Measurements from ENCODE around the gene SNCB.

Gene SNCB

DNA sequence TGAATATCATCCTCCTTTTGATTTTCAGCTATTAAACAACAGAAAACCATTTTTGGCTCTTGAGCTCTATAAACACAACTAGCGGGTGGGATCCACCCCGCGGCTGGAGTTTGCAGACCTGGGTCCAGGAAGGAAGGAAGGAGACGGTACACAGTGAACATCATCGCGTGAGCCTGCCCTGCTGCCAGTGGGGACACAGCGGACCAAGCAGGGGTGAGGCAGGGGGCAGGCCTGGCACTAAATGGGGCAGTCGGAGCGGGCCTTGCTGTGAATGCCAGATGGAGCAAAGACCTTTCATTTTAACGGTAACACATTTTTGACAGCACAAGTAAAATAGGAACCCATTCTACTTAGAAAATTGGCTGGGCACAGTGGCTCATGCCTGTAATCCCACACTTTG is 31.3 kb upstream of the SNCB start:
- no peak for DNase-seq

DNA sequence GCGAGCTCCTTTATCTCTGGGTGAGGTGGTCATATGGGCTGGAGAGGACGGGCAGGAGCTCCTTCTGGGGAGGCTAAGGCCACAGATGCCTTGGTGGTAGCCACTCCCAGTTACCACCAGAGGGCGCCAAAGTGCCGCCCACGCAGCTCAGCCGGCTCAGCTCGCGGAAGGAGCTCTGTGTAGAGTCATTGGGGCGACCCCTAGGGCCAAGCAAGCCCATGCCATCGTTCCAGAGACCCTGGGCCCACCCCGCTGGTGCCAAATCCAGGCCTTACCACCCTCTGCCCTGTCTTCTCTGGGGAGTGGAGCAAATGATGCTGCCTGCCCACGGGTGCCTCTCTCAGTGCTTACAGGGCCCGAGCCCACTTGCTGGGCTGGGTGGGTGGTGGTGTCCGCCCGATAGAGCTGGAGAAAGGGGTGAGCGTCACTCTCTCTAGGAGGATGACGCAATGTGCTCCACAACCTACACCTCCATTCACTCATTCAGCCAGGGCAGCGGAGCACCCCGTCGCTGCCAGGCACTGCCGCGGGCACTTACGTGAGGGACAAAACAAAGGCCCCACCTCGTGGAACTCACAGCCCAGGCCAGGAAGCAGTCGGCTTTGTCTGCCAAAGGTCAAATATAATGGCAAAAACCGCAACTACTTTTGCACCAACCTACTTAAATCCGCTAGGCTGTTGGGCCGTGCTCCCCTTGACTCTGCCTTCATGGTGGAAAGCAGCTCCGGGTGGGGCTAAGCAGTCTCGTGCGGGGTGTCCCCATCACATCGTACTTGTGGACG is 30.7 kb upstream of the SNCB start:
- DNase-seq = peak in 49 of 56 donors; percentile 7 to 79 (median 47)

DNA sequence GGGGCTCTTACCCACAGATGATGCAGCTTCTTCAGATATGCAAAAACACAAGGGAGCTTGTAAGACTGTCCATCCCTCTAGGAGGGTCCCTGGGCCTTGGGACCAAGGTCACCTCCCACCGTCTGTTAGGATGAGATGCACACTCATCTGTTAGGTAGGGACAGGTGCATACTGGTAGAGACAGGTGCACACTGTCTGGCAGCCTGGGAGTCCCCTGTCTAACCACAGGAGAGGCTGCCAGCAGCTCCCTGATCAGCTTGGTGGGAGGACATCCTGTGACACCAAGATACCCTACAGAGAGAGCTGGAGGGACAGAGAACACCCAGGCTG is 30.2 kb upstream of the SNCB start:
- no peak for DNase-seq

DNA sequence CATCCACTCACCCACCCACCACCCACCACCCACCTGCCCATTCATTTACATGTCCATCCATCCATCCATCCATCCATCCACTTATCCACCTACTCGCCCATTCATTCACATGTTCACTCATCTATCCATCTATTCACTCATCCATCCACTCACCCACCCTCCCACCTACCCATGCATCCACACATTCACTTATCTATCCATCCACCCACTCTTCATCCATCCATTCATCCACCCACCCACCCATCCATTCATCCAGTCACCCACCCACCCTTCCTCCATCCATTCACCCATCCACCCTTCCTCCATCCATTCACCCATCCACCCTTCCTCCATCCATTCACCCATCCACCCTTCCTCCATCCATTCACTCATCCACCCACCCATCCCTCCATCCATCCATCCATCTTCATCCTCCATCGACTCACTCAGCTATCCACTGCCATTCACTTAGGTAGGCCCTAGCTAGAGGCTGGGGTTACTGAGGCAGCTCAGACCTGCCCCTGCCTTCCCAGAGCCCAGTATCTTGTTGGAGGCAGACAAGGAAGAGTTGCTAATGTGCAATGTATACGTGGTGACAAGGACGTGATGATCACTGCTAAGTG is 29.6 kb upstream of the SNCB start:
- DNase-seq = no peak

DNA sequence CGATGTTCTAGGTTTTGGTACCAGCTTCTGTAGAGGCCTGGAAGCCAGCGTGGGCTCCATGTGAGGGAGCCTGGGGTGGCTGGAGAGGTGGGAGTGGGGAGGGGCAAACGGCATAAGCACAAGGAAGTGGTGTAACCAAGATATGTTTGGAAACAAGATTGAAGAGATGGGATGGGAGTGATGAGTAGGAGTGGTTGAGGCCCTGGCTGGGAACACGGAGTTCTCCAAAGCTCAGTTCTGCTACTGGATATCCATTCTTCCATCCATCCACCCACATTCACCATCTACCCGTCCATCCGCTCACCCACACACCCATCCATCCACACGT is 29.1 kb upstream of the SNCB start:
- no peak for DNase-seq

DNA sequence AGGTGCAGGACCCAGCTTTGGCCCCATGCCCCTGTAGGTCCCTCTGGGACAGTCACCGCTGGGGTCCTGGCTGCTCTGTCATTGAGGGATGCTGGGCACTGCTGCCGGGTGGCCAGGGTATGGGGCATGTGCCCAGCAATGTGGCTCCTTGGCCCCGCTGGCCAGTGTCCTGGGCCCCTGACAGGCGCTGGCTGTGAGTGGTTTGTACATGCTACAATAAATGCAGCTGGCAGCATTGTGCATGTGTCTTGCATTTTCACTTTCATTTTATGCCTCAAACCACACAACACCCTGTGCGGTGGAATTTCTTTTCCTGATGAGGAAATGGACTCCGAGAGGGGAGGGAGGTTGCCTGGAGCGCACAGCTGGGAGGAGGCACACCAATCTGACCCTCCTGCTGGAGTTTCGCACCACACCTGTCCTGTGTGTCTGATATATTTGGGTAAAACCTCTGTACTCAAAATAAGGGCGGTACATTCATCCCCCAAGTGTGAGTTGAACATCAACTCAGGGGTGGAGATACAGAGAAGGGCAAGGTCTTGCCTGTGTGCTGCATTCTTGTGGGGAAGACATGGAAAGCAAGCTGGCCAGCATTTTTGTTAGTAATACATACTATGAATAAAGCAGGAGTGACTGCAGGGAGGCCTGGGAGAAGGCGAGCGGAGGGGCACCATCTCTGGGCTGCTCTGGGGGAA is 28.6 kb upstream of the SNCB start:
- no peak for DNase-seq

DNA sequence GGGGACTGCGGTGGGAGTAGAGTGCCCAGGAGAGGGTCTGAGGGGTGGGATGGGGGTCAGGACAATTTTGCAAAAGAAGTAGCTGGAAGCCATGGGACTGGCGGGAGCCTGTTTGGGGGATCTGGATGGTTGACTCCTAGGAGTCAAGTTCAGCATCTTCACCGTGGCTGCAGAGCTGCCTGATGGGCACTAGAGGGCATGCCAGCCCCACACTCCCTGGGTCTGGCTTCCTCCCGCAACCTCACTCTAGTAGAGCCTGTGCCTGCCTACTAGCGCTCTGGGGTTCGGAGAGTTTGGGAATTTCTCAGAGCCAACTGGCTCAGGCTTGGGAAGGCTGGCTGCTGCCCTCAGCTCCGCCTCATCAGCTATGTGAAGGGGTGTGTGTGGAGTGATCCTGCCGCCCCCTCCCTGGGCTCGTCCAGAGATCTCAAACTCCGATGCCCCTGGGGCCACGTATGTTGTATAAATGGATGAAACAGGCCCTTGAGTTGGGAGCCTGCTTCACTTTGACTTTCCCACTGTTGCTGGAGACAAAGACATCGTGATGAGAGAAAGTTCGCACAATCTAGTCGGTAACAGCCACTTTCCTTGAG is 27.8 kb upstream of the SNCB start:
- peak in 50 of 56 donors; percentile 11 to 83 (median 40) for DNase-seq

DNA sequence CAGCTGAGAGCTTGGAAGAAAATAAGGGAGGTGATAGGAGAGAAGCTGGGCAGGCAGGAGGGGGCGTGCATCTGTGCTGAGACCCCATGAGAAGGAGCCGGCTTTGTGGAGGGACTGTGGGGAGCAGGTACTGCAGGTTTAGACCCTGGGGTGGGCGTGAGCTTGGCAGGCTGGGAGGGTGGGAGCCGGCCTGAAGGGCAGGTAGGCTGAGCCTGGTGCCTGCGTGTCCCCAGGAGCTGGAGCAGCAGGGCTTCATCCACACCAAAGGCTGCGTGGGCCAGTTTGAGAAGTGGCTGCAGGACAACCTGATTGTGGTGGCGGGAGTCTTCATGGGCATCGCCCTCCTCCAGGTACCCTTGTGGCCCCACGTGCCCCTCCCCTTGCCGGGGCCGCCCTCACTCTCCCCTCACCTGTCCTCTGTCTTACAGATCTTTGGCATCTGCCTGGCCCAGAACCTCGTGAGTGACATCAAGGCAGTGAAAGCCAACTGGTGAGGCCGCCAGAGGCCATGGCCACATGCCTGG is 26.2 kb upstream of the SNCB start:
- DNase-seq = no peak

DNA sequence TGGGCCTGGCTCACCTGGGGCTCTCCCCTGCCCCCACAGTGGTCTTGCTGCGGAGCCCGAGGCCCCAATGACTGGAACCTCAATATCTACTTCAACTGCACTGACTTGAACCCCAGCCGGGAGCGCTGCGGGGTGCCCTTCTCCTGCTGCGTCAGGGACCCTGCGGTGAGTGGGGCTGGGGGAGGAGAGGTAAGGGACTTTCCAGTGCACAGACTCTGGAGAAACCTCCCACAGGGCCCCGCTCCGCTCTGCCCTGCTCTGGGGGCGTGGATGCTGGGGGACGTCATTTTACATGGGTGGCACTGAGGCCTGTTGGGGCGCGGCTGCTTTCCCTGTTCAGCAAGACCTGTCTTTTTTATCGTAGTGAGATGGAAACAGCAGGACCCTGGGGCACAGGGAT is 24.5 kb upstream of the SNCB start:
- no peak for DNase-seq

DNA sequence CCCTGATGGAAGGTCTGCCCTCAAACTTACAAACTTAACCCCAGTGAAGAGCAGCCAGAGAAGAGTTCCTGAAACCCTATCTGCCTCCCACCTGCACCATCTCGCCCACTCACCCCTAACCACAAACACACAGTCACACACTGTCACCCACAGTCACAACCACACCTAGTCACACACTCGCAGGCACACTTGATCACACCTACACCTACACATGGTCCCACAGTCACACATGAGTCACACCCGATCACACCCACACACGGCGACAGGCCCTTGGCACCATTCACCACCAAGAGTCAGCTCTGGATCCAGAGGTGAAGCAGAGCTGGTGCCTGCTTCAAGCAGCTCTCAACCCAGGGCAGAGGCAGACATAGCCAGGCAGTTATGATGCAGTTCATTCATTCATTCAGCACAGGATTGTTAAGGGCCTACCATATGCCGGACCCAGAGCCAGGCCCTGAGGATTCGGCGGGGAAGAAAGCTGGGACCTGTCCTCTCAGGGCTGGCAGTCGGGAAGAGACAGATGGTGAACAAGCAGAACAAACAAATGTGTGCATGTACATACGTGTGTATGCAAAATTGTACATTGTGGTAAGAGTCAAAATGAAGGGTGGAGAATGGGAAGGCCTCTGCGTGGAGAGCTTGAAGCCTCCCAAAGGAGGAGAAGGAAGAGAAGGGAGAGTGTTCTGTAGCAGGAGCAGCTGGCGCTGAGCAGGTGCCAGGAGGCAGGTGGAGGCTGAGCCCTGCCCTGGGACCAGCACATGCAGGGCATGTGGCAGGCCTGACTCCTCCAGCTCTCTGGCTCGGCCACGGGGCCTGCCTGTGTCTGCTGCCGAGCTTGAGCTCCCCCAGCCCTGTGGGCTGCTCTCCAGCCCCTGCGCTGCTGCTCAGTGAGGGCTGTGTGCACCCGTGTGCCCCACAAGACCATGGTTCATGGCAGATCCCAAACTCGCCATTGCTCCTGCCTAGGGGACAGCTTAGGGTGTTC is 23.4 kb upstream of the SNCB start:
- peak in 25 of 56 donors; percentile 11 to 72 (median 38) for DNase-seq

DNA sequence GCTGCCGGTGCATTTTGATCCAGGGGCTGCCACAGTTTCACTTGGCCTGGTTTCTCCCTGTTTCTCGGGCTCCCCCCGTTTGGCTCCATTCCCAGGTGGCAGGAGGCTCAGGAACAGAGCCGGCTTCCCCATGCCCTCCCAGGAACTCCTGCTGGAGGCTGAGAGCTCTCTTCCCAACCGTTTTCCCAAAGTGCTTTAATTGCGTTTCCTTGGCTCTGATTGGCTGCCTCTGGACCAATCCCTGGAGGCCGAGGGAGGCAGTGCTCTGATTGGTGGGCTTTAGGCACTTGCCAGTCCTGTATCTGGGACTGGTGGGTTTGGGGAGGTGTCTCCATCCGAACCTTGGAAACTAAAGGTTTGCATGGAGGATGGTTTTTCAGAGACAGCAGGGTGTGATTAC is 21.8 kb upstream of the SNCB start:
- peak in 28 of 56 donors; percentile 3 to 66 (median 30) for DNase-seq

DNA sequence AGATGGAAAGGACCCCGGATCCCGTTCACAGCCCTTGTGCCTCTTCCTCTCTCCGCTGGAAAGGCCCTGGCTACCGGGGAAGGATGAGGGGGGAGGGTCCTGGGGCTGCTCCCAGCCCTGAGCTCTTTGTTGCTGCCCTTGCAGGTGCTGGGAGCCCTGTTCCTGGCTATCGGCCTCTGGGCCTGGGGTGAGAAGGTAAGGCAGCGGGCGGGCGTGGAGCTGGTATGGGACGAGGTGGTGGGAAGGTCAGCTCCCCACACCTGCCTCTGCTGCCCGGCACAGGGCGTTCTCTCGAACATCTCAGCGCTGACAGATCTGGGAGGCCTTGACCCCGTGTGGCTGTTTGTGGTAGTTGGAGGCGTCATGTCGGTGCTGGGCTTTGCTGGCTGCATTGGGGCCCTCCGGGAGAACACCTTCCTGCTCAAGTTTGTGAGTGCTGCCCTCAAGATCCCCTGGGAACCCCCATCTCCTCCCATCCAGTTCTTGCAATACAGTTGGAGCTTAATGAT is 21.2 kb upstream of the SNCB start:
- DNase-seq = no peak

DNA sequence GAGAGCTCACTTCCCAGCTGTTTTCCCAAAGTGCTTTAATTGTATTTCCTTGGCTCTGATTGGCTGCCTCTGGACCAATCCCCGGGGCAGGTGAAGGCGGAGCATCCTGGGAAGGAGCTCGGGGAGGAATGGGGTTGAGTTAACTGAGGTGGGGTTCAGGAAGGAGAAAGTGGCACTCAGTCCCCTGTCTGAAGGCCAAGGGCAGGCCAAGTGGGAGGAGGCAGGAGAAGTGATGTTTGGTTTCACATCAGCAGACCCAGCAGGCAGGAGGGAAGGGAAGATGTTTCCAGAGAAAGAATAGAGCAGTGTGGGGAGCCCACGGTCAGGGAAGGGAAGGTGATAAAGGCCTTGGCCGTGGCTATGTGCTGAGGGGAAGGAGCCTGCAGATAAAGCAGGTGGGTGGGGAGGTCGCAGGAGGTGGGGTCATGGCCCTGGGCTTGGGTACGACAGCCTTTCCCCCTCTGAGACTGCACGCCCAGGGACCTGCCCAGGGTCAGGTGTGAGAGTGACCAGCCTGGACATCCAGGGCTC is 20.1 kb upstream of the SNCB start:
- peak in 22 of 56 donors; percentile 8 to 72 (median 28) for DNase-seq

DNA sequence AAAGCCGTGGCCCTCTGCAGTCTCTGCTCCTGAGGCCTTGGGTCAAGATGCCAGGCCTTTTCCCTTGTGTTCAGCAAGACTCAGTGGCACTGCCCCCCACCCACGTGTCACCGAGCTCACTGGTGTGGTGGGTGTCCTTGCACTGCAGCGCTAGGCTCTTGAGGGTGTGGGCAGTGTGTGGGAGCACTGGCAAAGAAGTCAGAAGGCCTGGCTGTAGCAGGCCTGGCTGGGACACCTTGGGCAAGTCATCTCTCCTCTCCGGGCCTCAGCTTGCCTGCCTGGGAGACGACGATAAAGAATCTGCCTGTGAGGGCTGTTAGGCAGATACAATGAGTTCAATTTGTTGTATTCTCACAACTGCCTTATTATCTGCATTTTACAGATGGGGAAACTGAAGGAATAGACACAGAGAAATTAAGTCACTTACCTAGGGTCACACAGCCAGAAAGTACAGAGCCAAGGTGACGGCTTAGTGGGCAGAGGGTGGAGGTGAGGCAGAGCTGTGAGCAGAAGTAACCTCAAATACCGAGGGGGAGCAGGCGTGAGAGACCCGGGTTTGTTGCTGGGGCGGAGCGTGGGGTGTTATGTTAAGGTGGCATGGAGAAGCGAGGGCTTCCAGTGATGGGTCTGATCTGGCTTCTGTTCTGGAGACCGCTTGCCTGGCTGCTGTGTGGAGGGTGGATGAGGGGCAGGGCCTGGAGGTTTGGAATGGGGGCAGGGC is 18.3 kb upstream of the SNCB start:
- DNase-seq = peak in 1 of 56 donors; percentile 49

DNA sequence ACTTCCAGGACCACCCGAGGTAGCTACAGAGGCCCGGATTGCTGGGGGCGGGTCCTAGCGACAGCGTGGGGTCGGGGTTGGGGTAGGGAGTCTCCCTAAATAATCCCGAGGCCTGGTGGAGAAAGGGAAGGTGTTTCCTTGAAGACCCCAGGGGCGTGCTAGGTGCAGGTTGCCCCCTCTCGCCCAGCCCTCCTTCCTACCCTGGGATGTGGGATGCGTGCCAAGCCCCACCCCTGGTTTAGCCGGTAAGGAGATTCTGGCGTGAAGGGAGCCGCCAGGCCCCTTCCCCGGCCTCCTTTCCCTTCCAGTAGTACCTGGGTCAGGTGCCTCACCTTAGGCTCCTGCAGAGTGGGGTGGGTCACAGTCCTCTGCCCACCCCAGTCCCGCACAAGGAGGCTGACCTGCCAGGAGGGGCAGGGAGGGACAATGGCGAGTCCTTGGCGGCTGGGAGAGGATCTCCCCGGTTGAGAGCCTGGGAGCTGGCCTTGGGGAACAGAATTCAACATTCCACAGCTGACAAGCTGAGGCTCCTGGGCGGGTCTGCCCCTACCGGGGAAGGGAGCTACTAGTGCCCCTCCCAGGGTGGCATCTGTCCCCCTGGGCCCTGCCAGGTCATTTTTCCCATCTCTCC is 17.6 kb upstream of the SNCB start:
- peak in 10 of 56 donors; percentile 11 to 67 (median 36) for DNase-seq

DNA sequence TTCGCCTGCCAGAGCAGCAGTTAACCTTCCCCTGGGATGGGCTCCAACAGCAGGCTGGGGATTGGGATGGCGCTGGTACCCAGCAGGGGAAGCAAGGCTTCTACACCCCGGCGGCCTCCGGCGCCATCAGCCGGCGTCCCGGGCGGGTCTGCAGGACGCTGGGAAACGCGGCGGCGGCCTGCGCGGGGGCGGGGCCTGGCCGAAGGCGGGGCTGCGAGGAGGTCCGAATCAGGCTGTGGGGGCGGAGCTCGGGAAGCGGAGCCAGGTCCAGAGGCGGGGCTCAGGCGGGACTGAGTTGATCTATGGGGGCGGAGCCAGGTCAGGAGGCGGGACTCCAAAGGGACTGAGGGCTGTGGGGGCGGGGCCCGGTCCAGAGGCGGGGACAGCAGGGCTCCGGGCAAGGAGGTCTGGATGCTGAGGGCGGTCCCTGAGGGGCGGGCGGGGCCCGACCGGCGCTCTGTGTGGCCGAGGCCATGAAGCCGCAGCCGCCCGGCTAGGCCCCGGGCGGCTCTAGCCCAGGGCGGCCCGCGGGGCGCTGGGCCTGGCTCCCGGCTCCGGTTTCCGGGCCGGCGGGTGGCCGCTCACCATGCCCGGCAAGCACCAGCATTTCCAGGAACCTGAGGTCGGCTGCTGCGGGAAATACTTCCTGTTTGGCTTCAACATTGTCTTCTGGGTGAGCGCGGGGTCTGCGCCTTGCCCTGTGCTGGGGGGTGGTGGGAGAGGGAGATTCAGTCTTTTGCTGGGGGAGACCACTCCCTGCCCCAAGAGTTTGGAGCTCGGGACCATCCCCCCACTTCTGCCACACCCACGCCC is 16.9 kb upstream of the SNCB start, which contains the start of gene TSPAN17:
TSS of gene TSPAN17 (plus strand) at position 455 of the 813 bp plus-strand sequence. CDS start at position 587, 132 bp downstream.
- peak; percentile 80 to 100 (median 99) for DNase-seq

DNA sequence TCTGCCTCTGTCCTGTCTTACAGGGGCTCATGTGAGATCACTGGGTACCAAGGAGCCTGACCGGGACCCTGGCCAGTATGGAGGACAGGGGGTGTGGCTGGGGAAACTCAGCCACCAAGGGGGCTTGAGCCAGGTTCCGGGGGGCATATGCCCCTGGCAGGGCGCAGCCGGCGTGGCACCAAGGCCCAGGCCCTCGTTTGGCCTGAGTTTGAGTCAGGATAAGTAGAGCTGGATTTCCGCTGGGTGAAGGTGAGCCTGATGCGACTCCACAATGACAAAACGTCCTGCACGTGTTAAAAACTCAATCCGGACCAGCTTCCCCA is 16.3 kb upstream of the SNCB start:
- no peak for DNase-seq

DNA sequence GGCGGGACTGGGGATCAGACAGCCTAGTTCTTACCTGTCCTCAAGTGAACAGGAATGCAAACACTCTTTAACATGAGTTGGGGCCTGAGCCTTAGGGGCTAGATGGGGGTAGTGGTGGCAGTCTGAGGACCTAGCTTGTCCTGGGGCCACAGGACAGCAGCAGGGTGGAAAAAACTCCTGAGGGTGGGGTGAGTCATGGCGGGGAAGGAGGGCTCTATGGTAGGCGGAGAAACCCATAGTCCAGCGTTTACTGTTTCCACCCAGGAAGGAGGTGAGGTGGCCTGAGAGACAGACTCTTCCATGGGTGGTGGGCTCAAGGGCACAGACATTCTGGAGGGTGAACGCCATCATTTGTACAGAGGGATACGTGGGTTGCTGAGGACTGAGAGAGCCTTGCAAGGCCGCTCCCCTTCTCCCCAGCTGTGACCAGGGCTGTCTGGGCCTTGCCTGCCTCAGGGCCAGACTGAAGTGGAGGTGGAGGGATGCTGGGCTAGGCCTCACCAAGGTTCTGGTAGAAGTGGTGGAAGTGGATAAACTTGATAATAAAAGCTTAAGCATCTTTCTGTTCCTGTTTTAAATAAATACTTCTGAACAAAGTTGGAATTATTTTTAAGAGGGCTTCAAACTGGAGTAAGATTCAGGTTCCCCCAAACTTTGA is 15.8 kb upstream of the SNCB start:
- no peak for DNase-seq

Measured in nucleus accumbens (tissue), 56 donors.